ENCODE measurements around the gene LETMD1. TPM values are rescaled to one million over a fixed set of nuclear protein-coding genes. Genes with fewer than 3 reads are reported as not detected.

Gene LETMD1
- total and polyA plus RNA-seq, 2 experiments from 2014 or later = 23.9 to 52.8 TPM

DNA sequence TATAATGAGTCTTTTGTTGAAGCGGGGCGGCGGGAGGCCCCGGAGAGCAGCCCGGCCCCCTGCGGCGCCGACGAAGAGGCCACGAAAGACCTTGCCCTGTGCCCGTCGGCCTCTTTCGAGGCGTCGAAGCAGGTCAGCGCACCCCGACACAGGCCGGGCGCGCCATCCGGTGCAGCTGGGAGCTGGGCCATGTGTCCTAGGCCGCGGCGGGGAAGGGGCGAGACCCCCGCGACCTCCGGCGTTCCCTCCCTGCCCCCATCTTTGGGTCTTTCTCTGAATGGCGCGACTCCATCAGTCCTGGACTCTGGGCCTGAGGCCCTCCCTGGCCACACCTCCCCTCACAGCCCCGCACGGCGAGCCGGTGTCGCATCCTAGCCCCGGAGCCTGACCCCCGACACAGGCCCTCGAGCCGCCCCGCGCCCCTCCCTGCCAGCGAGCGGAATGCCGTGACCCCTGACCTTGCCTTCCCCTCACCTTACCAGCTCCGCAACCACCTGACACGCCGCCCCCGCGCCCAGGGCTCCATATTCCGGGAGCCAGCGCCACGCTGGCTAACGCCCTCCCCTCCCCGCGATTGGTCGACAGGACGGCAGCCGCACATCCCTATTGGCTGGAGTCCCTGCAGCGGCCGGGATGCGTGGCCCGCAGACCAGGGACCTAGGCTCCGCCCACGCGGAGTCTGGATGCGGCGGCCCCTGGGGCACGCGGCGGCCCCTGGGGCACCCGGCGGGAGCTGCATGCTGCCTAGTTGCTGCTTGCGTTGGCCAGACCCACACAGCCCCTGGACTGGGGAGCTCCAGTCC, 22.1 kb upstream of the LETMD1 start, which contains the start of gene SLC11A2:
Gene SLC11A2, minus strand, starts transcription at position 549 of the 803 bp plus-strand sequence. CDS start 15,656 bp downstream, outside the sequence.
- Histone ChIP-seq H3K9me3 (ENCODE audit: low read depth) (no peaks in the 10 kb centered on the region), H3K27ac (peak within 1 kb of the TSS; percentile 99), H2AFZ (peak within 1 kb of the TSS; percentile 67), H3K4me3 (peak within 1 kb of the TSS; percentile 76), H4K20me1 (ENCODE audit: insufficient read depth, poor library complexity, severe bottlenecking) (no peaks in the 10 kb centered on the region), H3K27me3 (no peaks in the 10 kb centered on the region), H3K36me3 (replicated peaks; ENCODE audit: insufficient read depth, low read depth) (no peaks in the 10 kb centered on the region), H3K9me2 (replicated peaks; ENCODE audit: insufficient read depth) (no peaks in the 10 kb centered on the region), H3K4me1 (ENCODE audit: insufficient read depth) (peaks cover 45% of the 10 kb centered on the region), H3K79me2 (peaks cover 40% of the 10 kb centered on the region), H3K4me2 (peak within 1 kb of the TSS; percentile 88)
- DNase-seq (ENCODE audit: low spot score) = peak; percentile 98
- under 1% methylated on average over 55 of the region's 74 CpGs for WGBS (ENCODE audit: low lambda C conversion rate, missing lambda C conversion rate)
- TF ChIP-seq EZH2 (IDR thresholded peaks at IDR 0.05; ENCODE audit: borderline replicate concordance) = no peak
- peak; percentile 8 for TF ChIP-seq CTCF (IDR thresholded peaks at IDR 0.05; ENCODE audit: poor library complexity)
- no peak for TF ChIP-seq EZH2phosphoT487 (IDR thresholded peaks at IDR 0.05; ENCODE audit: low read depth, severe bottlenecking, unreplicated experiment)

GRCh38 chr12:51027342-51027835, 20.7 kb upstream of the LETMD1 start:
- Histone ChIP-seq H3K27ac (peak overlapping the region; percentile 57), H3K4me2 (peak overlapping the region; percentile 64), H3K27me3 (no peaks in the 10 kb centered on the region), H3K4me1 (ENCODE audit: insufficient read depth) (peaks cover 37% of the 10 kb centered on the region), H3K4me3 (no peak overlapping the region), H4K20me1 (ENCODE audit: insufficient read depth, poor library complexity, severe bottlenecking) (no peaks in the 10 kb centered on the region), H3K36me3 (replicated peaks; ENCODE audit: insufficient read depth, low read depth) (no peaks in the 10 kb centered on the region), H3K9me2 (replicated peaks; ENCODE audit: insufficient read depth) (no peaks in the 10 kb centered on the region), H2AFZ (no peak overlapping the region), H3K79me2 (peaks cover 27% of the 10 kb centered on the region), H3K9me3 (ENCODE audit: low read depth) (no peaks in the 10 kb centered on the region)
- 89% methylated on average over 15 of the region's 15 CpGs for WGBS (ENCODE audit: low lambda C conversion rate, missing lambda C conversion rate)
- TF ChIP-seq EZH2 (IDR thresholded peaks at IDR 0.05; ENCODE audit: borderline replicate concordance) (no peak), CTCF (IDR thresholded peaks at IDR 0.05; ENCODE audit: poor library complexity) (no peak), EZH2phosphoT487 (IDR thresholded peaks at IDR 0.05; ENCODE audit: low read depth, severe bottlenecking, unreplicated experiment) (no peak)
- no peak for DNase-seq (ENCODE audit: low spot score)

DNA sequence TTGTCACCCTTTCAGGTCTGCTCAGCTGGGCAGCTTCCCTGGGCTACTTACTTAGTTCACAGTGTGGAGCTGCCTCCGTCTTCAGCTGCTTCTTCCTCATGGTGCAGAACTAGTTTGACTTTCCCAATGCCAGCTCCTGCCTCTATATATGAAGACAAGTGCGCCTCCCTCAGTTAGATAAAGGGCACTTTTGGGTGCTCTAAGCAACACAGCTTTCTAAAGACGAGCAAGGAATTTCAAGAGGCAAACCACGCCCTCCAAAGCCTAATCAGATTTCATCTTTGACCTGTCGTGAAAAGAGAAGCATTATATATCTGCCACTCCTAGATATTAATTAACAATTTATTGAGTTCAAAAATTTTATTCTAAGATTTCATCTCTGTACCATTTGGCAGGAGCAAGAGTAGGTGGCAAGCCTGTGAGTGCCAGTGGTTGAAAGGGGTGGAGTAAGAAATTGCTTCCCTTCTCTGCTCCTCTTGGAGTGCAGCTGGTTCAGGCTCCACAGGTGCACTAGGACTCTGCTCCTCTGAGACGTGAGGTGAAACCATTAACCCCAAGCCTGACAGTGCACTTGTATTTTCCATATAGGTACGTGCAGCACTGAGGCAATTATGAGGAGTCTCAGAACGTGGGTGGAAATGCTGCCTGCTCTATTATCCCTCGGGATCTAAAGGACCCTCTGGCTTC, 19.9 kb upstream of the LETMD1 start:
- DNase-seq (ENCODE audit: low spot score) = peak; percentile 75
- no peak for TF ChIP-seq EZH2phosphoT487 (IDR thresholded peaks at IDR 0.05; ENCODE audit: low read depth, severe bottlenecking, unreplicated experiment)
- no peak for TF ChIP-seq EZH2 (IDR thresholded peaks at IDR 0.05; ENCODE audit: borderline replicate concordance)
- peak; percentile 49 for TF ChIP-seq CTCF (IDR thresholded peaks at IDR 0.05; ENCODE audit: poor library complexity)
- no peak overlapping the region for H3K4me3 ChIP-seq

More for the DNA sequence above, 19.9 kb upstream of the LETMD1 start:
- peak overlapping the region; percentile 64 for H3K4me2 ChIP-seq
- H3K9me2 ChIP-seq (replicated peaks; ENCODE audit: insufficient read depth) = no peaks in the 10 kb centered on the region
- no peaks in the 10 kb centered on the region for H3K27me3 ChIP-seq
- no peaks in the 10 kb centered on the region for H3K9me3 ChIP-seq (ENCODE audit: low read depth)
- H3K36me3 ChIP-seq (replicated peaks; ENCODE audit: insufficient read depth, low read depth) = no peaks in the 10 kb centered on the region
- H4K20me1 ChIP-seq (ENCODE audit: insufficient read depth, poor library complexity, severe bottlenecking) = no peaks in the 10 kb centered on the region
- H3K4me1 ChIP-seq (ENCODE audit: insufficient read depth) = peaks cover 31% of the 10 kb centered on the region
- peaks cover 18% of the 10 kb centered on the region for H3K79me2 ChIP-seq
- H2AFZ ChIP-seq = peak overlapping the region; percentile 29
- H3K27ac ChIP-seq = peak overlapping the region; percentile 57
- WGBS (ENCODE audit: low lambda C conversion rate, missing lambda C conversion rate) = 18% methylated on average over 9 of the region's 9 CpGs
